AG09309 (cell line): Measurements from ENCODE around the gene FBH1.

Experiments used
- DNase-seq: peaks from one replicate; pipeline ENCODE4 v3.0.0-alpha.2; 2010; ENCODE audit warnings: low read depth
- H3K4me3 ChIP-seq: 2 replicates; pipeline ENCODE4 v1.5.1; 2011; ENCODE audit warnings: mild to moderate bottlenecking, low read depth, low read length, moderate library complexity; ENCODE audit not compliant: control insufficient read depth
- TF ChIP-seq, protein P1 (sequence below): IDR thresholded peaks from 2 replicates; pipeline ENCODE4 v1.5.1; 2011; ENCODE audit warnings: mild to moderate bottlenecking, low read depth, low read length, inconsistent platforms; ENCODE audit not compliant: insufficient read depth, control insufficient read depth; ENCODE audit errors: missing control alignments

Gene FBH1

GRCh38 chr10:5892007-5892406 is 2.0 kb downstream of the FBH1 start:
- TF ChIP-seq, protein P1, sequence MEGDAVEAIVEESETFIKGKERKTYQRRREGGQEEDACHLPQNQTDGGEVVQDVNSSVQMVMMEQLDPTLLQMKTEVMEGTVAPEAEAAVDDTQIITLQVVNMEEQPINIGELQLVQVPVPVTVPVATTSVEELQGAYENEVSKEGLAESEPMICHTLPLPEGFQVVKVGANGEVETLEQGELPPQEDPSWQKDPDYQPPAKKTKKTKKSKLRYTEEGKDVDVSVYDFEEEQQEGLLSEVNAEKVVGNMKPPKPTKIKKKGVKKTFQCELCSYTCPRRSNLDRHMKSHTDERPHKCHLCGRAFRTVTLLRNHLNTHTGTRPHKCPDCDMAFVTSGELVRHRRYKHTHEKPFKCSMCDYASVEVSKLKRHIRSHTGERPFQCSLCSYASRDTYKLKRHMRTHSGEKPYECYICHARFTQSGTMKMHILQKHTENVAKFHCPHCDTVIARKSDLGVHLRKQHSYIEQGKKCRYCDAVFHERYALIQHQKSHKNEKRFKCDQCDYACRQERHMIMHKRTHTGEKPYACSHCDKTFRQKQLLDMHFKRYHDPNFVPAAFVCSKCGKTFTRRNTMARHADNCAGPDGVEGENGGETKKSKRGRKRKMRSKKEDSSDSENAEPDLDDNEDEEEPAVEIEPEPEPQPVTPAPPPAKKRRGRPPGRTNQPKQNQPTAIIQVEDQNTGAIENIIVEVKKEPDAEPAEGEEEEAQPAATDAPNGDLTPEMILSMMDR: no peak
- peak; percentile 7 for DNase-seq
- no peak overlapping the region for H3K4me3 ChIP-seq

DNA sequence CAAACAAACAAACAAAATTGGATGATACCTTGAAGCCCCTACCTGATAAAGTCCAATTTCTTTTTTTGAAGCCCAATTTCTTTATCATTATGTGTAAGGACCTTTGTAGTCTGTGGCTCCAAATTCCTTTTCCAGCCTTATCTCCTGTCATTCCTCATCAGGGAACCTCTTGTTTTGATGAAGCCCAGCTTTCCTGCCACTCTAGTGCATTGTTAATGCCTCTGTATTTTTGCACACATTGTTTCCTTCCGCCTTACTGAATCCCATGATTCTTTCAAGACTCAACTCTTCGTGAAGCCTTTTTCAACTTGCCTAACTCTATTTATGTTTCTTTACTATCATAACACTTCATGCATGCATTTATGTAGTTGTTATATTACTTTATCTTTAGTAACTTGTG is 3.3 kb downstream of the FBH1 start:
- no peak overlapping the region for H3K4me3 ChIP-seq
- TF ChIP-seq, protein P1: no peak
- DNase-seq: no peak

GRCh38 chr10:5894403-5894802 is 4.4 kb downstream of the FBH1 start:
- TF ChIP-seq, protein P1: no peak
- no peak for DNase-seq

GRCh38 chr10:5894873-5895272 is 4.8 kb downstream of the FBH1 start:
- DNase-seq: no peak
- no peak overlapping the region for H3K4me3 ChIP-seq
- TF ChIP-seq, protein P1: no peak

More at GRCh38 chr10:5894403-5894802, 4.4 kb downstream of the FBH1 start:
- H3K4me3 ChIP-seq: no peak overlapping the region

GRCh38 chr10:5895365-5895764 is 5.3 kb downstream of the FBH1 start:
- H3K4me3 ChIP-seq: no peak overlapping the region
- TF ChIP-seq, protein P1: no peak
- no peak for DNase-seq

GRCh38 chr10:5895804-5896203 is 5.8 kb downstream of the FBH1 start:
- H3K4me3 ChIP-seq: no peak overlapping the region
- TF ChIP-seq, protein P1: no peak
- no peak for DNase-seq
